22Rv1 (cell line): ENCODE results near the gene TBL2.
"Not testable (repeated sequence)": the region's sequence is repeated elsewhere in the genome, so short reads cannot be mapped to it uniquely, and the experiment has no call there.

Experiments
- H3K27ac ChIP-seq: fragments of 450-650 bp; 2 replicates; pipeline ENCODE4 v1.5.1; 2017
- ZFX ChIP-seq: fragments of 450-650 bp; IDR thresholded peaks from 2 replicates; pipeline ENCODE4 v1.6.1; 2017; ENCODE audit warnings: antibody characterized with exemption, borderline replicate concordance
- TF ChIP-seq, protein P1 (sequence below): fragments of 450-650 bp; IDR thresholded peaks from 2 replicates; pipeline ENCODE4 v1.5.1; 2017; ENCODE audit warnings: mild to moderate bottlenecking

Gene TBL2

GRCh38 chr7:73570977-73571376, 7.4 kb downstream of the TBL2 start:
- no peak overlapping the region for H3K27ac ChIP-seq
- TF ChIP-seq ZFX: no peak
- TF ChIP-seq, protein P1, sequence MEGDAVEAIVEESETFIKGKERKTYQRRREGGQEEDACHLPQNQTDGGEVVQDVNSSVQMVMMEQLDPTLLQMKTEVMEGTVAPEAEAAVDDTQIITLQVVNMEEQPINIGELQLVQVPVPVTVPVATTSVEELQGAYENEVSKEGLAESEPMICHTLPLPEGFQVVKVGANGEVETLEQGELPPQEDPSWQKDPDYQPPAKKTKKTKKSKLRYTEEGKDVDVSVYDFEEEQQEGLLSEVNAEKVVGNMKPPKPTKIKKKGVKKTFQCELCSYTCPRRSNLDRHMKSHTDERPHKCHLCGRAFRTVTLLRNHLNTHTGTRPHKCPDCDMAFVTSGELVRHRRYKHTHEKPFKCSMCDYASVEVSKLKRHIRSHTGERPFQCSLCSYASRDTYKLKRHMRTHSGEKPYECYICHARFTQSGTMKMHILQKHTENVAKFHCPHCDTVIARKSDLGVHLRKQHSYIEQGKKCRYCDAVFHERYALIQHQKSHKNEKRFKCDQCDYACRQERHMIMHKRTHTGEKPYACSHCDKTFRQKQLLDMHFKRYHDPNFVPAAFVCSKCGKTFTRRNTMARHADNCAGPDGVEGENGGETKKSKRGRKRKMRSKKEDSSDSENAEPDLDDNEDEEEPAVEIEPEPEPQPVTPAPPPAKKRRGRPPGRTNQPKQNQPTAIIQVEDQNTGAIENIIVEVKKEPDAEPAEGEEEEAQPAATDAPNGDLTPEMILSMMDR: no peak

DNA sequence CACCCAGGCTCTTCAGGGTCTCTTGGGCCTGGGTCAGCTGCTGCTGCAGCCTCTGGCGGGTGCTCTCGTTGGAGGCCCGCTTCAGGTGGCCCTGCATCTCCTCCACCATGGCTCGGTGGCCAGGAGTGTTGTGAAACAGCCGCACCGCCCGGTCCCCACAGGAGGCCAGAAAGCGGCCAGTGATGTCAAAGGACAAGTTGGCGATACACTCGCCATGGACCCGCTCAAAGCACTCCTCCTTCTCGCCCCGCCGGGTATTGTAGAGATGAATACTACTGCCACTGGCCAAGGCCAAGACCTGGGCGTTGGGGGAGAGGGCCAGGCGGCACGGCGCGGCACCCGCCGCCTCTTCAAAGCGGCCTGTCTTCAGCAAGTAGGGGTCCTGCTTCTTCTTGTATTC, 7.9 kb downstream of the TBL2 start:
- no peak overlapping the region for H3K27ac ChIP-seq
- TF ChIP-seq ZFX: no peak
- TF ChIP-seq, protein P1: no peak

- no peak overlapping the region for H3K27ac ChIP-seq
- no peak for TF ChIP-seq ZFX
- TF ChIP-seq, protein P1: no peak
Observed at GRCh38 chr7:73569042-73569608, 9.3 kb downstream of the TBL2 start.

DNA sequence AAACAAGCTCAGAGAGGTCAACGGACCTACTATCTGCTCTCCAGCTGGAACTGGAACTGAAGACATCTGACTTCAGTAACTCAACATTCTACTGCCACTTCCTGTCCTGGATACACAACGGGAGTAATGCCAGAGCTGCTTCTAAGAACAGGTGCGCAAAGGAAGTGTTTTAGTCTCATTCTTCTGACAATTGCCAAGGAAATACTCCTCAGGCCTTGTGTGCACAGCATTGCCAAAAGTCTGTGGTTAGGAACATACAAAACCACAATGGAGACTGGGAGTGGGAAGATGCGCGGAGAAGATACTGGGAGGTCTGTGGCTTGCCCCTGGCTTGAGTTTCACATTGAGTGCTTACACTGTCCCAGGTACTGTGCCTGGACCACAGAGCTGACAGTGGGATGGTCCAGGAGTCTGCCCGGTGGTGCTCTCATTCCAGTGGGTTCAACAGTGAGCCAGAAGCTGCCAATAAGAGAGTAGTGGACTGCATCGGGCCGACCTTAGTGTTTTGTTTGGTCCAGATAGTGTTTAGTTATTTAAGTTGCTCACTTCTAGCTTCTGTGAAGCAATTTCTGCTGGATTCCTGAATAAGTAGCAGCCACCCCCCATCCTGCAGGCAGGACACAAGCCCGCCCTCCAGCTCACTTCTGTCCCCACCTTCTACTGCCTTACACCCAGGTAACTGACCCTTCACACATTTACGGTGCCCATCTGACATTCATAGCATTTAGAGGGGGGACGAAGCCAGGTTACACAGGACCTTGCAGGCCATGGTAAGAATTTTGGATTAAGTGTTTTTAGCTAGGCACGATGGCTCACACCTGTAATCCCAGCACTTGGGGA, 10.3 kb downstream of the TBL2 start:
- H3K27ac ChIP-seq: no peak overlapping the region; the same call in 1 of the 2 replicates
- no peak for TF ChIP-seq ZFX
- TF ChIP-seq, protein P1: no peak

GRCh38 chr7:73567140-73567539, 11.2 kb downstream of the TBL2 start:
- no peak overlapping the region for H3K27ac ChIP-seq
- TF ChIP-seq, protein P1: no peak
- TF ChIP-seq ZFX: no peak

DNA sequence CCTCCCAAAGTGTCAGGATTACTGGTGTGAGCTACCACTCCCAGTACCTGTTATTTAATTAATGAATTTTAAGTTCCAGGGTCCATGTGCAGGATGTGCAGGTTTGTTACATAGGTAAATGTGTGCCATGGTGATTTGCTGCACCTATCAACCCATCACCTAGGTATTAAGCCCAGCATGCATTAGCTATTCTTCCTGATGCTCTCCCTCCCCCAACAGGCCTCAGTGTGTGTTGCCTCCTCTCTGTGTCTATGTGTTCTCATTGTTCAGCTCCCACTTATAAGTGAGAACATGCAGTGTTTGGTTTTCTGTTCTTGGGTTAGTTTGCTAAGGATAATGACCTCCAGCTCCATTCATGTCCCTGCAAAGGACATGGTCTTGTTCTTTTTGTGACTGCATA, 11.9 kb downstream of the TBL2 start:
- H3K27ac ChIP-seq: not testable (repeated sequence)

DNA sequence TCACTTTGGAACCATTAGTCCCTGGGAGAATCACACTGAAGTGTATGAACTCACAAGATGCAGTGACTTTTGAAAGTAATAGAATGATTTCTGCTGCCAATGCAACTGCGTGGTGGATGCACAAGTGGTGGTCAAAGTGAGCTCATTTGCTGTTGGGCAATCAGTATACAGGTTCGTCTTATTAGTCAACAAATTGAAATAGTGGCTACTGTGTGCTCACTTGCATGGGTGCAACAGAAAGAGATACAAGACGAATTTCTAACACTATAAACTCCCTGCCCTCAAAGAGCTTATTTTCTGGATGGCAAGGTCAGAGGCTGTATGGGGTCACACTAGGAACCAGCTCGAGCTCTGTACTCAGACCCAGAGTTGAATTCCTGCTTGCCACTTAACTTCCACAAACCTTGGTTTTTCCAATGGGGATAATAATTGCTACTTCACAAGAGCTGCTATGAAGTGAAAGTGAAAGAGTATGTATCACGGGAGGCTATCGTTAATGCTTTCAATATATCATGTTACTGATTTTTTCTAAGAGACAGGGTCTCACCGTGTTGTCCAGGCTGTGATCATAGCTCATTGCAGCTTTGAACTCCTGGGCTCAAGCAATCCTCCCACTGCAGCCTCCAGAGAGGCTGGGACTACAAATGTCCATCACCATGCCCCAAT, 12.6 kb downstream of the TBL2 start:
- no peak overlapping the region for H3K27ac ChIP-seq
- TF ChIP-seq, protein P1: no peak
- TF ChIP-seq ZFX: no peak
